HEK293 (cell line): ENCODE measurements around the gene CTNNA2.

Experiments used
- CTCF ChIA-PET: fragments of 350-600 bp; formaldehyde crosslinking; extraction: SDS; loops from one replicate; lab custom pipeline; 2021; ENCODE audit warnings: antibody characterized with exemption; lab: Yijun Ruan, JAX
- POLR2A ChIA-PET: fragments of 300-600 bp; formaldehyde crosslinking; extraction: SDS; loops from one replicate; lab custom pipeline; 2020; ENCODE audit warnings: antibody characterized with exemption, inconsistent platforms; lab: Yijun Ruan, JAX
- H3K27ac ChIP-seq: fragments of 200-500 bp; sonication (Bioruptor generic); 2 replicates; pipeline ENCODE4 v1.5.1; 2014; ENCODE audit warnings: low read depth, low read length, control low read depth, inconsistent platforms; ENCODE audit errors: extremely low read depth
- H3K36me3 ChIP-seq, 2 experiments: fragments of 200-500 bp in 1 of 2; sonication (Bioruptor generic) in 1 of 2; 1 replicate in 1 of 2; 2 replicates in 1 of 2; pipeline ENCODE4 v1.5.1; 2014 to 2017; ENCODE audit warnings: inconsistent platforms in 2 of 2, low read length in 2 of 2; ENCODE audit not compliant: control insufficient read depth in 2 of 2, insufficient read depth in 1 of 2
- H3K4me1 ChIP-seq: fragments of 200-500 bp; sonication (Bioruptor generic); 2 replicates; pipeline ENCODE4 v1.5.1; 2014; ENCODE audit warnings: mild to moderate bottlenecking, low read length, inconsistent platforms; ENCODE audit not compliant: control insufficient read depth, insufficient read depth
- H3K4me3 ChIP-seq: 2 replicates; pipeline ENCODE4 v1.5.1; 2011; ENCODE audit warnings: low read depth, mild to moderate bottlenecking, control low read depth, low read length, moderate library complexity
- H3K9me3 ChIP-seq: fragments of 200-500 bp; sonication (Bioruptor generic); 2 replicates; pipeline ENCODE4 v1.5.1; 2014; ENCODE audit warnings: low read depth, low read length, inconsistent platforms; ENCODE audit not compliant: control insufficient read depth, insufficient read depth
- GLI2 ChIP-seq: fragments of 450-650 bp; formaldehyde crosslinking; IDR thresholded peaks from 2 replicates; pipeline ENCODE4; 2017; ENCODE audit warnings: missing biosample characterization, missing genetic modification characterization, low read depth, borderline replicate concordance
- KLF9 ChIP-seq: fragments of 450-650 bp; formaldehyde crosslinking; IDR thresholded peaks from 2 replicates; pipeline ENCODE4 v1.5.1; 2016; ENCODE audit warnings: missing biosample characterization, missing genetic modification characterization, low read depth
- MYNN ChIP-seq: fragments of 450-650 bp; formaldehyde crosslinking; IDR thresholded peaks from 2 replicates; pipeline ENCODE4 v1.5.1; 2016; ENCODE audit warnings: missing biosample characterization, missing genetic modification characterization, borderline replicate concordance
- PRDM10 ChIP-seq: fragments of 450-650 bp; formaldehyde crosslinking; IDR thresholded peaks from 2 replicates; pipeline ENCODE4 v1.5.1; 2016; ENCODE audit warnings: missing biosample characterization, missing genetic modification characterization
- SALL2 ChIP-seq: fragments of 450-650 bp; formaldehyde crosslinking; IDR thresholded peaks from 2 replicates; pipeline ENCODE4 v1.5.0; 2017; ENCODE audit warnings: missing biosample characterization, mild to moderate bottlenecking, missing genetic modification characterization, borderline replicate concordance
- SETDB1 ChIP-seq: IDR thresholded peaks from one replicate; pipeline ENCODE4 v1.6.1; 2017; ENCODE audit warnings: mild to moderate bottlenecking, low read length, moderate library complexity, mixed read lengths; ENCODE audit not compliant: insufficient read length
- TSHZ1 ChIP-seq: fragments of 450-650 bp; formaldehyde crosslinking; IDR thresholded peaks from 2 replicates; pipeline ENCODE4 v1.5.1; 2016; ENCODE audit warnings: missing biosample characterization, missing genetic modification characterization, borderline replicate concordance
- ZIC2 ChIP-seq: fragments of 450-650 bp; formaldehyde crosslinking; IDR thresholded peaks from 2 replicates; pipeline ENCODE4 v1.5.1; 2016; ENCODE audit warnings: missing biosample characterization, missing genetic modification characterization
- ZNF146 ChIP-seq: fragments of 450-650 bp; formaldehyde crosslinking; IDR thresholded peaks from 2 replicates; pipeline ENCODE4 v1.5.1; 2016; ENCODE audit warnings: missing biosample characterization, missing genetic modification characterization
- ZNF155 ChIP-seq: fragments of 450-650 bp; formaldehyde crosslinking; IDR thresholded peaks from 2 replicates; pipeline ENCODE4 v1.5.1; 2016; ENCODE audit warnings: missing biosample characterization, missing genetic modification characterization
- ZNF350 ChIP-seq: fragments of 450-650 bp; formaldehyde crosslinking; IDR thresholded peaks from 2 replicates; pipeline ENCODE4 v1.5.0; 2017; ENCODE audit warnings: missing biosample characterization, mild to moderate bottlenecking, missing genetic modification characterization
- ZNF366 ChIP-seq: fragments of 450-650 bp; formaldehyde crosslinking; conservative IDR thresholded peaks from 2 replicates; pipeline ENCODE4 v1.5.1; 2016; ENCODE audit warnings: missing biosample characterization, missing genetic modification characterization
- ZNF398 ChIP-seq: fragments of 450-650 bp; formaldehyde crosslinking; IDR thresholded peaks from 2 replicates; pipeline ENCODE4 v1.5.1; 2017; ENCODE audit warnings: missing biosample characterization, missing genetic modification characterization
- ZNF610 ChIP-seq: fragments of 450-650 bp; formaldehyde crosslinking; IDR thresholded peaks from 2 replicates; pipeline ENCODE4 v1.5.1; 2016; ENCODE audit warnings: missing biosample characterization, missing genetic modification characterization, borderline replicate concordance
- ZNF658 ChIP-seq: fragments of 450-650 bp; formaldehyde crosslinking; IDR thresholded peaks from 2 replicates; pipeline ENCODE4; 2016; ENCODE audit warnings: missing biosample characterization, missing genetic modification characterization
- ZNF664 ChIP-seq: fragments of 450-650 bp; formaldehyde crosslinking; IDR thresholded peaks from 2 replicates; pipeline ENCODE4 v1.5.1; 2016; ENCODE audit warnings: missing biosample characterization, missing genetic modification characterization
- ZSCAN18 ChIP-seq: fragments of 450-650 bp; formaldehyde crosslinking; IDR thresholded peaks from 2 replicates; pipeline ENCODE4 v1.5.1; 2016; ENCODE audit warnings: missing biosample characterization, missing genetic modification characterization

CTNNA2 gene

GRCh38 chr2:79569048-79569447 is 56.2 kb downstream of the CTNNA2 start:
- Histone ChIP-seq H3K4me3 (no peak overlapping the region), H3K4me1 (no peaks in the 10 kb centered on the region), H3K36me3 (no peaks in the 10 kb centered on the region), H3K9me3 (no peaks in the 10 kb centered on the region), H3K27ac (no peak overlapping the region)
- ChIA-PET CTCF (interaction anchor here (0.6 kb wide), 1 partner anchor 9 kb away, joined by 5 read pairs; no protein-coding TSS in a partner anchor), POLR2A (no interaction called here)
- TF ChIP-seq ZIC2 = no peak
- TF ChIP-seq ZNF398 (tag by site-specific recombination) = no peak
- TF ChIP-seq GLI2 (tag by site-specific recombination) = no peak

GRCh38 chr2:79573895-79574674 is 61.2 kb downstream of the CTNNA2 start:
- H3K36me3 ChIP-seq = no peaks in the 10 kb centered on the region
- POLR2A ChIA-PET = no interaction called here
- H3K4me3 ChIP-seq = no peak overlapping the region
- H3K4me1 ChIP-seq = no peaks in the 10 kb centered on the region
- no peaks in the 10 kb centered on the region for H3K9me3 ChIP-seq
- no peak overlapping the region for H3K27ac ChIP-seq
- TF ChIP-seq KLF9 (tag by site-specific recombination) = no peak
- TF ChIP-seq MYNN (tag by site-specific recombination) = no peak
- no peak for TF ChIP-seq SALL2 (tag by site-specific recombination)
- no peak for TF ChIP-seq TSHZ1 (tag by site-specific recombination)
- TF ChIP-seq ZNF350 (tag by site-specific recombination) = no peak
- TF ChIP-seq ZNF610 = no peak
- no peak for TF ChIP-seq ZNF146
- no peak for TF ChIP-seq ZSCAN18 (tag by site-specific recombination)
- no peak for TF ChIP-seq ZNF155
- TF ChIP-seq PRDM10 = no peak
- TF ChIP-seq ZIC2 = no peak
- no peak for TF ChIP-seq SETDB1
- TF ChIP-seq ZNF366 (tag by site-specific recombination) = no peak
- TF ChIP-seq ZNF664 = no peak
- TF ChIP-seq ZNF658 (tag by site-specific recombination) = no peak
- TF ChIP-seq, all 188 proteins: peak for 0
- CTCF ChIA-PET = no interaction called here
